Trophoblast cell (in vitro differentiated cells and primary cell): ENCODE data around the gene RSRP1.

Experiments
- DNase-seq, 2 donors: peaks; one replicate each; pipeline ENCODE4 v3.0.0-alpha.2; 2016
- H2AFZ ChIP-seq: 2 replicates; pipeline ENCODE4 v1.6.1; 2013; ENCODE audit warnings: low read length, moderate library complexity, mild to moderate bottlenecking; ENCODE audit not compliant: insufficient read depth, poor library complexity
- H2AK5ac ChIP-seq: 2 replicates; pipeline ENCODE4 v1.6.1; 2013; ENCODE audit warnings: mild to moderate bottlenecking, low read length
- H2BK120ac ChIP-seq: 2 replicates; pipeline ENCODE4 v1.6.1; 2013; ENCODE audit warnings: low read length, mild to moderate bottlenecking, moderate library complexity; ENCODE audit not compliant: insufficient read depth, poor library complexity
- H2BK12ac ChIP-seq: 2 replicates; pipeline ENCODE4 v1.6.1; 2013; ENCODE audit warnings: mild to moderate bottlenecking, low read length, moderate library complexity
- H2BK5ac ChIP-seq: 2 replicates; pipeline ENCODE4 v1.6.1; 2013; ENCODE audit warnings: low read length, low read depth, moderate library complexity, mild to moderate bottlenecking; ENCODE audit not compliant: poor library complexity
- H3K14ac ChIP-seq: 2 replicates; pipeline ENCODE4 v1.6.1; 2013; ENCODE audit warnings: mild to moderate bottlenecking, low read length
- H3K18ac ChIP-seq: 2 replicates; pipeline ENCODE4 v1.6.1; 2013; ENCODE audit warnings: mild to moderate bottlenecking, low read length
- H3K23ac ChIP-seq: 2 replicates; pipeline ENCODE4 v1.6.1; 2013; ENCODE audit warnings: low read length
- H3K27ac ChIP-seq: 2 replicates; pipeline ENCODE4 v1.5.1; 2013; ENCODE audit warnings: low read depth, mild to moderate bottlenecking, inconsistent platforms, low read length, moderate library complexity
- H3K27me3 ChIP-seq: 2 replicates; pipeline ENCODE4 v1.6.1; 2013; ENCODE audit warnings: inconsistent platforms, mild to moderate bottlenecking, low read length, moderate library complexity; ENCODE audit not compliant: insufficient read depth
- H3K36me3 ChIP-seq, 2 experiments: 1 replicate in 1 of 2; 2 replicates in 1 of 2; pipeline ENCODE4 v1.6.1; 2013; ENCODE audit warnings: low read length in 2 of 2, mild to moderate bottlenecking in 2 of 2, moderate library complexity in 1 of 2; ENCODE audit not compliant: insufficient read depth in 2 of 2, control insufficient read depth in 1 of 2
- H3K4ac ChIP-seq: 2 replicates; pipeline ENCODE4 v1.6.1; 2013; ENCODE audit warnings: low read depth, mild to moderate bottlenecking, low read length, moderate library complexity
- H3K4me1 ChIP-seq, 2 experiments: 1 replicate in 1 of 2; 2 replicates in 1 of 2; pipeline ENCODE4 v1.6.1; 2013; ENCODE audit warnings: low read length in 2 of 2, mild to moderate bottlenecking in 2 of 2, moderate library complexity in 1 of 2; ENCODE audit not compliant: insufficient read depth in 2 of 2, control insufficient read depth in 1 of 2
- H3K4me2 ChIP-seq: 2 replicates; pipeline ENCODE4 v1.6.1; 2013; ENCODE audit warnings: inconsistent platforms, mild to moderate bottlenecking, low read length, moderate library complexity
- H3K4me3 ChIP-seq: 2 replicates; pipeline ENCODE4 v1.5.1; 2013; ENCODE audit warnings: mild to moderate bottlenecking, low read depth, low read length, inconsistent platforms
- H3K79me1 ChIP-seq: one replicate; pipeline ENCODE4 v1.6.1; 2013; ENCODE audit warnings: low read length
- H3K79me2 ChIP-seq: 2 replicates; pipeline ENCODE4 v1.6.1; 2013; ENCODE audit warnings: low read length, mild to moderate bottlenecking; ENCODE audit not compliant: control insufficient read depth, insufficient read depth, poor library complexity
- H3K9ac ChIP-seq: 2 replicates; pipeline ENCODE4 v1.6.1; 2013; ENCODE audit warnings: mild to moderate bottlenecking, low read length
- H3K9me3 ChIP-seq: 2 replicates; pipeline ENCODE4 v1.6.1; 2013; ENCODE audit warnings: low read depth, mild to moderate bottlenecking, control low read depth, inconsistent platforms, low read length; ENCODE audit not compliant: insufficient read depth
- H4K12ac ChIP-seq: 2 replicates; pipeline ENCODE4 v1.6.1; 2013; ENCODE audit warnings: low read depth, mild to moderate bottlenecking, low read length, moderate library complexity
- H4K8ac ChIP-seq: 2 replicates; pipeline ENCODE4 v1.6.1; 2013; ENCODE audit warnings: low read depth, mild to moderate bottlenecking, low read length, moderate library complexity
- H4K91ac ChIP-seq: one replicate; pipeline ENCODE4 v1.6.1; 2013; ENCODE audit warnings: low read depth, mild to moderate bottlenecking, low read length, moderate library complexity
- WGBS: extraction: QIAGEN DNeasy Blood & Tissue Kit; methylation state at CpG from one replicate; pipeline ENCODE4 v1.1.7; 2013; ENCODE audit warnings: missing lambda C conversion rate; ENCODE audit not compliant: insufficient read length, insufficient coverage; ENCODE audit errors: extremely low coverage; 5-methylcytosine and 5-hydroxymethylcytosine counted together

The RSRP1 gene

GRCh38 chr1:25197982-25198662 lies 49.1 kb downstream of the RSRP1 start:
- H4K8ac ChIP-seq: no peak overlapping the region
- no peak overlapping the region for H4K12ac ChIP-seq
- no peak overlapping the region for H2AFZ ChIP-seq
- H2BK120ac ChIP-seq: no peak overlapping the region
- no peaks in the 10 kb centered on the region for H3K79me1 ChIP-seq
- no peak overlapping the region for H3K18ac ChIP-seq
- no CpG with 5 or more reads among the region's 11 CpGs for WGBS
- H2AK5ac ChIP-seq: no peak overlapping the region
- H4K91ac ChIP-seq: no peak overlapping the region
- H3K14ac ChIP-seq: no peak overlapping the region
- H3K27ac ChIP-seq: no peak overlapping the region
- no peak overlapping the region for H2BK5ac ChIP-seq
- H3K4ac ChIP-seq: no peak overlapping the region
- DNase-seq: no peak
- H3K4me1 ChIP-seq: no peaks in the 10 kb centered on the region
- no peaks in the 10 kb centered on the region for H3K36me3 ChIP-seq
- H2BK12ac ChIP-seq: no peak overlapping the region
- H3K9me3 ChIP-seq: peaks cover 2% of the 10 kb centered on the region
- no peaks in the 10 kb centered on the region for H3K27me3 ChIP-seq
- H3K79me2 ChIP-seq: no peaks in the 10 kb centered on the region
- no peak overlapping the region for H3K9ac ChIP-seq
- H3K4me3 ChIP-seq: no peak overlapping the region
- no peak overlapping the region for H3K4me2 ChIP-seq
- no peak overlapping the region for H3K23ac ChIP-seq

DNA sequence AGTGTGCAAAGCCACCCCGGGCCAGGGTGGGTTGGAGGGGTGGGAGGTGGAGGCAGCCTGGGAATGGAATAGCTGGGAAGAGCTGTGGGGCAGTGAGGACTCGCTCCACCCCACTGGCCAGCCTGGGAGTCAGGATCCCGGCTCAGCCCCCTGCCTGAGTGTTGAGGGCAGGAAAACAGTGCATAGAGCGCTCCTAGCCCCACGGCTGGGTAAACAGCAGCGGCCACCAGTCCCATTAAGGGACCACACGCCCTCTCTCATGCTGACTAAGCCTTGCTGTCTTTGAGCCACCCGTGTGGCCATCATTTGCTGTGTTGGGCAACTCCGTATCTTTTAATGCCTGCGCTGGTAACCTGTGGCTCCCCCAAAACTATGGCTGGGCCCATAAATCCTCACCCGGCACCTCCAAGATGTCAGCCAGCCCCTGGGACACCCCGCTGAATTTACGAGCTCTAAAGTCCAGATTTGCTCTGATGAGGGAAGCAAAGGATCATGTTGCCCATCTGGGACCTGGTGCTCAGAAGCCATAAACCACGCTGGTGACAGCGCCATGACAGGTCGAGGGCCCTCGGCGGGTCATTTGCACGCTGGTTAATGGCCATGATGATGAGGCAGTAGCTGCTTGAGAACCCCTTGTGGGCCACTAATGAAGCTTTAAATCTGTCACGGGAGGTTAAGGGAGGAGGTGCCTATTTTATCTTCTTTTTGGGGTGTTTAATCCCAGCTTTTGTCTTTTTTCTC lies 49.8 kb downstream of the RSRP1 start:
- no peak overlapping the region for H2BK5ac ChIP-seq
- H3K4me1 ChIP-seq: no peaks in the 10 kb centered on the region
- H3K23ac ChIP-seq: no peak overlapping the region
- H4K8ac ChIP-seq: no peak overlapping the region
- H3K4ac ChIP-seq: no peak overlapping the region
- no peak overlapping the region for H3K18ac ChIP-seq
- no peak overlapping the region for H3K4me2 ChIP-seq
- H3K14ac ChIP-seq: no peak overlapping the region
- no peak overlapping the region for H2AFZ ChIP-seq
- H3K27me3 ChIP-seq: no peaks in the 10 kb centered on the region
- peaks cover 2% of the 10 kb centered on the region for H3K9me3 ChIP-seq
- no peak overlapping the region for H4K12ac ChIP-seq
- no peak overlapping the region for H2AK5ac ChIP-seq
- no peak overlapping the region for H3K9ac ChIP-seq
- no peak overlapping the region for H2BK12ac ChIP-seq
- WGBS: no CpG with 5 or more reads among the region's 20 CpGs
- no peaks in the 10 kb centered on the region for H3K79me1 ChIP-seq
- no peaks in the 10 kb centered on the region for H3K36me3 ChIP-seq
- H3K79me2 ChIP-seq: no peaks in the 10 kb centered on the region
- H2BK120ac ChIP-seq: no peak overlapping the region
- no peak for DNase-seq
- H3K4me3 ChIP-seq: no peak overlapping the region
- no peak overlapping the region for H3K27ac ChIP-seq
- no peak overlapping the region for H4K91ac ChIP-seq

DNA sequence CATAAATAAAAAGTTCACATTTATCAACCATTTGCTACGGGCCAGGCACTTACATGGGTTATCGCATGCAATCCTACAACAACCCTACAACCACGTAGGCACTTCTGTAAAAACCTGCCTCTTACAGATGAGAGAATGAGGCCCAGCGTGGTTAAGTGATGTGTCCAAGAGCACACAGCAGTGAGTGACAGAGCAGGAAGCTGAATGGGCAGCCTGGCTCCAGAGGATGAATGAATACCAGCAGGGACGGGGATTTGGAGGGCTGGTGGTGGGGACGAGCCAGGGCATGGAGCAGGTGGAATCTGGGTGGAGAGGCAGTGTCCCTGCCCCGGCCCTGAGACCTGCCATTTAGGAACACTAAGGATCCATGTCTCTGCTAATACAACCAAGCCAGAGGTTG lies 50.4 kb downstream of the RSRP1 start:
- H3K79me1 ChIP-seq: no peaks in the 10 kb centered on the region
- H3K9me3 ChIP-seq: peaks cover 2% of the 10 kb centered on the region
- H4K12ac ChIP-seq: no peak overlapping the region
- H3K9ac ChIP-seq: no peak overlapping the region
- no peak overlapping the region for H4K91ac ChIP-seq
- no CpG with 5 or more reads among the region's 7 CpGs for whole genome bisulfite sequencing
- H2BK12ac ChIP-seq: no peak overlapping the region
- H3K27ac ChIP-seq: no peak overlapping the region
- no peaks in the 10 kb centered on the region for H3K27me3 ChIP-seq
- H3K23ac ChIP-seq: no peak overlapping the region
- no peak overlapping the region for H3K4me3 ChIP-seq
- no peak overlapping the region for H2BK5ac ChIP-seq
- no peak overlapping the region for H3K14ac ChIP-seq
- H3K4me1 ChIP-seq: no peaks in the 10 kb centered on the region
- no peak for DNase-seq
- H2BK120ac ChIP-seq: no peak overlapping the region
- no peaks in the 10 kb centered on the region for H3K36me3 ChIP-seq
- no peak overlapping the region for H2AFZ ChIP-seq
- H2AK5ac ChIP-seq: no peak overlapping the region
- H3K4ac ChIP-seq: no peak overlapping the region
- no peak overlapping the region for H3K18ac ChIP-seq
- no peaks in the 10 kb centered on the region for H3K79me2 ChIP-seq
- no peak overlapping the region for H4K8ac ChIP-seq
- H3K4me2 ChIP-seq: no peak overlapping the region

- H3K79me2 ChIP-seq: no peaks in the 10 kb centered on the region
- H3K27me3 ChIP-seq: no peaks in the 10 kb centered on the region
- no peak overlapping the region for H4K8ac ChIP-seq
- no peak overlapping the region for H4K91ac ChIP-seq
- no peak overlapping the region for H3K9ac ChIP-seq
- H4K12ac ChIP-seq: no peak overlapping the region
- H3K14ac ChIP-seq: no peak overlapping the region
- H3K4me2 ChIP-seq: no peak overlapping the region
- H3K79me1 ChIP-seq: no peaks in the 10 kb centered on the region
- H3K4me1 ChIP-seq: no peaks in the 10 kb centered on the region
- no peak overlapping the region for H2BK5ac ChIP-seq
- H2AFZ ChIP-seq: no peak overlapping the region
- H2BK12ac ChIP-seq: no peak overlapping the region
- no peaks in the 10 kb centered on the region for H3K36me3 ChIP-seq
- H3K18ac ChIP-seq: no peak overlapping the region
- no peak overlapping the region for H3K23ac ChIP-seq
- H3K4ac ChIP-seq: no peak overlapping the region
- no CpG with 5 or more reads among the region's 6 CpGs for WGBS
- no peak overlapping the region for H2AK5ac ChIP-seq
- H3K27ac ChIP-seq: no peak overlapping the region
- DNase-seq: no peak
- H3K9me3 ChIP-seq: peaks cover 2% of the 10 kb centered on the region
- peak overlapping the region; percentile 23 for H3K4me3 ChIP-seq
- no peak overlapping the region for H2BK120ac ChIP-seq
Measured at GRCh38 chr1:25195835-25196234, 51.4 kb downstream of the RSRP1 start.
